Embryonic facial prominence (tissue), 1 donor: Measurements from ENCODE around the gene TST.

Experiments
- DNase-seq: peaks from one replicate; pipeline ENCODE4 v3.0.0-alpha.2; 2016; ENCODE audit errors: extremely low spot score

TST gene

GRCh38 chr22:37053310-37054055 lies 34.2 kb upstream of the TST start:
- DNase-seq: no peak

GRCh38 chr22:37052386-37053309 lies 33.4 kb upstream of the TST start:
- no peak for DNase-seq

- DNase-seq: peak; percentile 22
These were observed 32.4 kb upstream of the TST start, which contains the start of gene KCTD17 for GRCh38 chr22:37051391-37052385. KCTD17 (plus strand) TSS chr22:37051742; CDS start chr22:37051761, 19 bp downstream.

- no peak for DNase-seq
These were observed 31.7 kb upstream of the TST start for GRCh38 chr22:37050913-37051312.

GRCh38 chr22:37049224-37049623 lies 30.0 kb upstream of the TST start:
- no peak for DNase-seq

GRCh38 chr22:37048133-37048532 lies 28.9 kb upstream of the TST start:
- no peak for DNase-seq

- DNase-seq: no peak
These were observed 27.8 kb upstream of the TST start for GRCh38 chr22:37047006-37047405.

- no peak for DNase-seq
These were observed 27.3 kb upstream of the TST start for GRCh38 chr22:37046589-37046988.

- DNase-seq: no peak
These were observed 26.7 kb upstream of the TST start for GRCh38 chr22:37045958-37046357.

- no peak for DNase-seq
These were observed 25.7 kb upstream of the TST start for GRCh38 chr22:37044634-37045625.

- DNase-seq: no peak
These were observed 24.7 kb upstream of the TST start for GRCh38 chr22:37043828-37044538.

- DNase-seq: no peak
These were observed 24.1 kb upstream of the TST start for GRCh38 chr22:37043209-37043827.

- no peak for DNase-seq
These were observed 20.2 kb upstream of the TST start for GRCh38 chr22:37039466-37039865.

- DNase-seq: no peak
These were observed 18.4 kb upstream of the TST start for GRCh38 chr22:37037669-37038068.

- DNase-seq: no peak
These were observed 17.6 kb upstream of the TST start for GRCh38 chr22:37036655-37037377.

GRCh38 chr22:37033605-37034430 lies 14.6 kb upstream of the TST start:
- DNase-seq: no peak
